Suprapubic skin (tissue), 4 donors: ENCODE results near the gene FYN. TPM values are rescaled to one million over a fixed set of nuclear protein-coding genes. Genes with fewer than 3 reads are reported as not detected.

Source experiments
- DNase-seq, 2 donors: peaks; one replicate each; pipeline ENCODE4 v3.0.0-alpha.2; 2019; ENCODE audit warnings: low spot score in 2 of 2
- H3K27ac ChIP-seq: fragments of 200-600 bp; sonication (generic); one replicate; pipeline ENCODE4 v1.5.1; 2019
- H3K27me3 ChIP-seq: fragments of 200-600 bp; sonication (generic); one replicate; pipeline ENCODE4 v1.5.1; 2019
- H3K36me3 ChIP-seq: fragments of 200-600 bp; sonication (generic); one replicate; pipeline ENCODE4 v1.5.1; 2019
- H3K4me1 ChIP-seq: fragments of 200-600 bp; sonication (generic); one replicate; pipeline ENCODE4 v1.5.1; 2019
- H3K4me3 ChIP-seq: fragments of 200-600 bp; sonication (generic); one replicate; pipeline ENCODE4 v1.5.1; 2019; ENCODE audit warnings: mild to moderate bottlenecking
- H3K9me3 ChIP-seq: fragments of 200-600 bp; sonication (generic); one replicate; pipeline ENCODE4 v1.5.1; 2019
- EP300 ChIP-seq: sonication (generic); formaldehyde crosslinking; IDR thresholded peaks from one replicate; pipeline ENCODE4 v1.6.1; 2017; ENCODE audit warnings: antibody characterized with exemption
- POLR2A ChIP-seq, 2 donors: fragments of 450-650 bp; IDR thresholded peaks; one replicate each; pipeline ENCODE4 v1.6.1; 2017; ENCODE audit warnings: antibody characterized with exemption in 2 of 2, mild to moderate bottlenecking in 2 of 2, moderate library complexity in 2 of 2
- POLR2AphosphoS5 ChIP-seq, 3 donors: sonication (generic); formaldehyde crosslinking; IDR thresholded peaks; one replicate each; pipeline ENCODE4 v1.6.1; 2017; ENCODE audit warnings: antibody characterized with exemption in 3 of 3
- WGBS: methylation state at CpG from one replicate; pipeline ENCODE4 v1.1.5; 2018; 5-methylcytosine and 5-hydroxymethylcytosine counted together
- total RNA-seq, 4 donors: library from RNA; depleted of rRNA; stranded (reverse); fragments of >200 nt; gene quantifications; one replicate each; pipeline ENCODE4 v1.1.0, GENCODE V29; 2016
- TF ChIP-seq, protein P1 (sequence below), 2 donors: fragments of 200-600 bp in 1 of 2; fragments of 450-650 bp in 1 of 2; sonication (generic) in 1 of 2; IDR thresholded peaks; one replicate each; pipeline ENCODE4 v1.5.1; 2016 to 2019; ENCODE audit warnings: antibody characterized with exemption in 2 of 2, mild to moderate bottlenecking in 1 of 2, moderate library complexity in 1 of 2

The FYN gene
- total RNA-seq, 4 donors from 2014 or later: 36.6 to 89.6 (median 67.3) TPM

DNA sequence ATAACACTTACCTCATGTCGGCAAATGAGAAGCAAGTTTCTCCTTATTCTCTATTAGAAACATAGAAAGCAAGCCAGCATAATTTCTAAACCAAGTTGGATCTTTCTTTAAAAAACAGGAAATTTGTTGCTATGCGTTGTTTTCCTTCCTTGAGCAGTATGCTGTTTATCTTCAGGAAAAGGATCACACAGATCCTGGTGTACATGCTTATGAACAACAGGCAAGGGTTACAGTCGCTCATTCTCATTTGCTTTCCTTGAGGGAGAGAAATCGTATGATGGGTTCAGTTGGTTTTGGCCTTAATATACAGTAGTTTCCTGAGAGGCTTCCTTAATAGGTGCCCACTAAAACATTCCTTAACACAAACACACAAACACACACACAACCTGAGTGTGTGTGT lies 118.8 kb downstream of the FYN start:
- no peak overlapping the region for H3K4me3 ChIP-seq
- H3K36me3 ChIP-seq: no peaks in the 10 kb centered on the region
- TF ChIP-seq EP300 (no peak), POLR2AphosphoS5 (IDR thresholded peaks at IDR 0.05) (no peak), POLR2A (IDR thresholded peaks at IDR 0.05) (no peak)
- TF ChIP-seq, protein P1, sequence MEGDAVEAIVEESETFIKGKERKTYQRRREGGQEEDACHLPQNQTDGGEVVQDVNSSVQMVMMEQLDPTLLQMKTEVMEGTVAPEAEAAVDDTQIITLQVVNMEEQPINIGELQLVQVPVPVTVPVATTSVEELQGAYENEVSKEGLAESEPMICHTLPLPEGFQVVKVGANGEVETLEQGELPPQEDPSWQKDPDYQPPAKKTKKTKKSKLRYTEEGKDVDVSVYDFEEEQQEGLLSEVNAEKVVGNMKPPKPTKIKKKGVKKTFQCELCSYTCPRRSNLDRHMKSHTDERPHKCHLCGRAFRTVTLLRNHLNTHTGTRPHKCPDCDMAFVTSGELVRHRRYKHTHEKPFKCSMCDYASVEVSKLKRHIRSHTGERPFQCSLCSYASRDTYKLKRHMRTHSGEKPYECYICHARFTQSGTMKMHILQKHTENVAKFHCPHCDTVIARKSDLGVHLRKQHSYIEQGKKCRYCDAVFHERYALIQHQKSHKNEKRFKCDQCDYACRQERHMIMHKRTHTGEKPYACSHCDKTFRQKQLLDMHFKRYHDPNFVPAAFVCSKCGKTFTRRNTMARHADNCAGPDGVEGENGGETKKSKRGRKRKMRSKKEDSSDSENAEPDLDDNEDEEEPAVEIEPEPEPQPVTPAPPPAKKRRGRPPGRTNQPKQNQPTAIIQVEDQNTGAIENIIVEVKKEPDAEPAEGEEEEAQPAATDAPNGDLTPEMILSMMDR (IDR thresholded peaks at IDR 0.05): no peak
- WGBS: 87% methylated on average over 4 of the region's 4 CpGs
- no peaks in the 10 kb centered on the region for H3K4me1 ChIP-seq
- H3K27me3 ChIP-seq: no peaks in the 10 kb centered on the region
- no peaks in the 10 kb centered on the region for H3K9me3 ChIP-seq
- no peak overlapping the region for H3K27ac ChIP-seq
- DNase-seq: no peak

DNA sequence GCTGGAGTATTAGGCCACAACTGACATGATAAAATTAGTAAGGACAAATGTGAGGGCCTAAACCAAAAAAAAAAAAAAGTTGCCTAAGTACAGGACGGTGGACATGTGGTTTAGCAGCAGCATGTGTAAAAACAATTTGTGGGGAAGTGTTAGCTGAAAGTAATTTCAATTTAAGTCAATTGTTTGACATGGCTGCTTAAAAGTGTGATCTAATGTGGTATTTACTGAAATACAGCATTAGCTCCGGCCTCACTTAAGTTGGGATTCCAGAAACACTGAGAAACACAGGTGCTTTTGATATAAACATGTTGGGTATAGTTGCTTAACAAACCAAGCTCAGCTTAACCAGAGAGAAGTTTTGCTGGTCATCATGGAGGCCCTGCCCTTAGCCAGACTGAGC lies 119.7 kb downstream of the FYN start:
- no peak for TF ChIP-seq POLR2A (IDR thresholded peaks at IDR 0.05)
- TF ChIP-seq POLR2AphosphoS5 (IDR thresholded peaks at IDR 0.05): no peak
- TF ChIP-seq, protein P1 (IDR thresholded peaks at IDR 0.05): no peak
- no peak for TF ChIP-seq EP300
- whole genome bisulfite sequencing: 75% methylated on average over 2 of the region's 2 CpGs
- H3K27ac ChIP-seq: no peak overlapping the region

DNA sequence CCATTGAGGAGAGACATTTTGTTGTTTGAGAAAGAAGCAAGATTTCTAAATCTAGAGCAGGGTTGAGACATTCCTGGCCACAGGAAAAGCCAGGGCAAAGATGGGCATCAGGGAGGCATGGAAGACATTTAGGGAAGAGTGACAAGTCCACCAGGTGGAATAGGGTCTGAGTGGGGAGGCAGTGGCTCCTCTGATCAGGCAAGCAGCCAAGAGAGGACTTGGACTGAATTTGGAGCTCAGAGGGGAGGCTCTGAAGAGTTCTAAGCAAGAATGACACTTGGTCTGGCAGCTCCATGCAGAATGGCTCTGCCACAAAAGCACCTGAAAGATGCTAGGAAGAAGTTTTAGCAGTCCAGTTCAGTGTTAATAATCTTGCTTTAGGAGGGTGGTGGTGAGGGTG lies 120.8 kb downstream of the FYN start:
- Histone ChIP-seq H3K4me3 (no peak overlapping the region), H3K9me3 (no peaks in the 10 kb centered on the region), H3K27me3 (no peaks in the 10 kb centered on the region), H3K36me3 (no peaks in the 10 kb centered on the region), H3K4me1 (peaks cover under 1% of the 10 kb centered on the region), H3K27ac (no peak overlapping the region)
- no peak for DNase-seq
- TF ChIP-seq EP300: no peak
- no peak for TF ChIP-seq POLR2AphosphoS5 (IDR thresholded peaks at IDR 0.05)
- TF ChIP-seq, protein P1 (IDR thresholded peaks at IDR 0.05): no peak
- TF ChIP-seq POLR2A (IDR thresholded peaks at IDR 0.05): no peak

More for the DNA sequence above, 119.7 kb downstream of the FYN start:
- Histone ChIP-seq H3K36me3 (no peaks in the 10 kb centered on the region), H3K27me3 (no peaks in the 10 kb centered on the region), H3K4me1 (no peaks in the 10 kb centered on the region), H3K4me3 (no peak overlapping the region), H3K9me3 (no peaks in the 10 kb centered on the region)
- no peak for DNase-seq

DNA sequence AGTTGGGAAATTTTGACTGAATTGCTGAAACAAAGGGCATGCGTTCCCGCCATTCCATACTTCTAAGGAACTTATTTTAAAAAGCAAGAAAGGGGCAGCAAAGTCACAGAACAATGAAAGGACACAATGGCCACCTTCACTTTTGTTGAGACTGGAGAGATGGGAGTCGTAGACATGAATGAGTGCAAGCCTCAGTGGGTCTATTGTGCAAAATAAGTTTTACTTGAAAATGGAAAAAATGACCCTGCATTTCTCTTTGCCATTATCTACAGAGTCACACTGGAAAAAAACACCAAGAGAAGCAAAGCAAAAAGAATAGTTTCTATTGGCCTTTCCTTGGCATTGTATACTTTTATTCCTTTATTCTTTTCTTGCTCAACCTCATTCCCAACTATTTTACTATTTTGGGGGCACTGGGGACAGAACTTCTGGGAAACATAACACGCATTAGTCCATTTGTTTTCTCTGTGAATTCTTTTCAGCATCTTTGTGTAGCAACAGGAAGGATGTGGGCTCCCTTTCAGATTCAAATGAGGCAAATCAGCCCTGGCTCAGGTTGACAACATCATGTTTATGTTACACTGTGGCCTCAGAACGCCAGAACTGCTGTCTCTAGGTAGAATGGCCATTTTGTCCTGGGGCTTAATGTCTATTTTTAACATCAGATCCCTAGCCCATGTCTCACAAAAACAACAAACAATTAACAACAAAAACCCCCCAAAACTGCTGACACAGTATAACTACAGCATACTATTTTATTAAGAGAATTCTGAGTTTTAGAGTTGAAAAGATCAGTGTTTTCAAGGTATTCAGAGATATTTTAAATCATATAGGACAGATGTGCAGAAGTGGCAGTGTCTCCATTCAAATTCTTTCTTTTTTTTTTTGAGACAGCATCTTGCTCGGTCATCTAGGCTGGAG lies 122.2 kb downstream of the FYN start:
- Histone ChIP-seq H3K4me3 (no peak overlapping the region), H3K9me3 (no peaks in the 10 kb centered on the region), H3K27me3 (no peaks in the 10 kb centered on the region), H3K4me1 (peaks cover 5% of the 10 kb centered on the region), H3K36me3 (no peaks in the 10 kb centered on the region), H3K27ac (no peak overlapping the region)
- TF ChIP-seq POLR2A (IDR thresholded peaks at IDR 0.05) (no peak), EP300 (no peak), POLR2AphosphoS5 (IDR thresholded peaks at IDR 0.05) (no peak)
- TF ChIP-seq, protein P1 (IDR thresholded peaks at IDR 0.05): no peak
- no peak for DNase-seq
- WGBS: 81% methylated on average over 6 of the region's 6 CpGs

DNA sequence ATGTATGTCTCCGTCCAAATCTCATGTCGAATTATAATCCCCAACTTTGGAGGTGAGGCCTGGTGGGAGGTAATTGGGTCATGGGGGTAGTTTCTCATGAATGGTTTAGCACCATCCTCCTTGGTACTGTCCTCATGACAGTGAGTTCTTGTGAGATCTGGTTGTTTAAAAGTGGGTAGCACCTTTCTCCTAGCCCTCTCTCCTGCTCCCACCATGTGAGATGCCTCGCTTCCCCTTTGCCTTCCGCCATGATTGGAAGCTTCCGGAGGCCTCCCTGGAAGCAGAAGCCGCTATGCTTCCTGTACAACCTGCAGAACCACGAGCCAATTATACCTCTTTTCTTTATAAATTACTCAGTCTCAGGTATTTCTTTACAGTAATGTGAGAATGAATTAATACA lies 123.1 kb downstream of the FYN start:
- Histone ChIP-seq H3K27me3 (no peaks in the 10 kb centered on the region), H3K4me3 (no peak overlapping the region), H3K9me3 (no peaks in the 10 kb centered on the region), H3K4me1 (peaks cover 11% of the 10 kb centered on the region), H3K27ac (no peak overlapping the region), H3K36me3 (no peaks in the 10 kb centered on the region)
- 95% methylated on average over 7 of the region's 7 CpGs for WGBS
- DNase-seq: no peak
- TF ChIP-seq POLR2A (IDR thresholded peaks at IDR 0.05) (no peak), EP300 (no peak), POLR2AphosphoS5 (IDR thresholded peaks at IDR 0.05) (no peak)
- TF ChIP-seq, protein P1 (IDR thresholded peaks at IDR 0.05): no peak
